NCI-H2196 (cell line): ENCODE results near the gene PPP1R9B.

ENCODE experiments used
- DNase-seq: peaks from one replicate; lab custom pipeline; 2025; ENCODE audit not compliant: unreplicated experiment; lab: John Stamatoyannopoulos, UW

Gene PPP1R9B

DNA sequence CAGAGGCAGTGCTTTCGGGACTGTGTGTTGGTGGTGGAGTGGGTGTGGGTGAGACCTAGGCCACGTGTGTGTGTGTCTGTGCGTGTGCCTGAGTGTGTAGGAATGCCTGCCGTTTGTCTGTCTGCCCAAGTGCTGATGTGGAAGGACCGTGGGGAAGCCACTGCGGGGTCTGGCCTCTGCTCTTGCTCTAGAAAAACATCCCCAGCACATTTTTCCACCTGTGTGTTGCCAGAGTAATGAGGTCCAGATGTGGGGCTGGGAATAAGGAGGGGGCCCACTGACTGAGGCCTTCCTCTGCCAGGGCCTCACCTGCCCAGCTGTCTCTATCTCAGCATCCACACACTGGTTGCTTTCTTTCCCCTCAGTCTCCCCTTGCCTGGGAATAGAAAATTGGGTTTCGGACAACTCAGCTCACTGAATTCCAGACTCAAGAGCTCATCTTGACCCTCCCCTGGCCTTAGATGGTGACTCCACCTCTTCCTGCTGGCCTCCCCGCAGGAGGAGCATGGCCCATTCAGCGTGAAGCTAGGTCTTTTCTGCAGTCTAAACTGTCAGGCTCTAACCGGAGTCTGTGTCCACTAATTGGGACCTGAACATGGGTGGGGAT, 23.0 kb upstream of the PPP1R9B start:
- no peak for DNase-seq

GRCh38 chr17:50172936-50173334, 22.5 kb upstream of the PPP1R9B start:
- DNase-seq, result no peak

DNA sequence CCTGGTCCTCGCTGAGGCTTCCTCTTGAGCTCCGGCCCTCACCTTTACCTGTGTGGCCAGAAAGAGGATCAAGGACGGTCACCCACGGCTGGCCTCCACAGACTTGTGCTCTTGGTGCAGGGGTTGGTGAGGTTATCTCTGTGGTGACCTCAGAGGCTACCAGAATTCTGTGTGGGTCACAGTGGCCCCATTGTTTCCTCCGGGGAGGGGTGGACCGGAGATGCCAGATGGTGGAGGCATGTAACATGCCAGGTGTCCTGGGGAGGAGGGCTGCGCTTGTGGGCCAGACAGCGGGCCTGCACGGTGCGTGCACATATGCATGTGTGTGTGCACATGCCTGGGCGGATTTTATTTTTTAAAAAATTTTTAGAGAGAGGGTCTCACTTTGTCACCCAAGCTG, 21.7 kb upstream of the PPP1R9B start:
- DNase-seq, result no peak

DNA sequence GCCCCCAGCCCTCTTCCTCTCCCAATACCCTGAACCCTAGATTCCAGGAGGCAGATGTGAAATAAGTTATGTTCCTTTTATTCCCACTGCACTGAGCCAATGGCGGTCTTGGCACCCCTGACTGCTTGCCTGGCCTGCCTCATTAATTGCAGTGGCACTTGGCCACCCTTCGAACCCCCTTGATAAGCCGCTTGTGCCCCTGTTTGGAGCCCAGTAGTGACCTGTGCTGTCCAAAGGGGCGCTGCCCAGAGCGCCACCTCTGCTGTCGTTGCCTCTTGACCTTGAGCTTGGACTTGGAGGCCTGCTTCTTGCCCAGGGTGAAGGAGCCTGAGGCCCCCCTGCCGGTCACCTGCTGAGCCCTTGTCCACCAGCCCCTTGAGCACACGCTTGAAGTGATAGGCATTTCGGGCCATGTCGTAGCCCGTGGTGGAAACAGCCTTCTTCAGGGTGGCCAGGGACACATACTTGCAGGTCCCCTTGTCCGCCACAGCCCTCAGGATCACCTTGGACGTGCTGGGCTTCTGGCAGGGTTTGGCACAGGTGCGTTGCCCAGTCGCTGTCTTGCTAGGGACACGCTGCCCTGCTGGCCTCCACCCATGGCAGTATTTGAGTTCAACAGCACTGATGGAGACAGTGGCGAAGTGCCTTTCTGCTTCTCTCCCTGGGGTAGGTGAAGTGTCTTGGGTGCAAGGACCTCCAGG, 21.0 kb upstream of the PPP1R9B start:
- DNase-seq, result no peak

GRCh38 chr17:50170662-50171370, 20.3 kb upstream of the PPP1R9B start:
- DNase-seq, result no peak

DNA sequence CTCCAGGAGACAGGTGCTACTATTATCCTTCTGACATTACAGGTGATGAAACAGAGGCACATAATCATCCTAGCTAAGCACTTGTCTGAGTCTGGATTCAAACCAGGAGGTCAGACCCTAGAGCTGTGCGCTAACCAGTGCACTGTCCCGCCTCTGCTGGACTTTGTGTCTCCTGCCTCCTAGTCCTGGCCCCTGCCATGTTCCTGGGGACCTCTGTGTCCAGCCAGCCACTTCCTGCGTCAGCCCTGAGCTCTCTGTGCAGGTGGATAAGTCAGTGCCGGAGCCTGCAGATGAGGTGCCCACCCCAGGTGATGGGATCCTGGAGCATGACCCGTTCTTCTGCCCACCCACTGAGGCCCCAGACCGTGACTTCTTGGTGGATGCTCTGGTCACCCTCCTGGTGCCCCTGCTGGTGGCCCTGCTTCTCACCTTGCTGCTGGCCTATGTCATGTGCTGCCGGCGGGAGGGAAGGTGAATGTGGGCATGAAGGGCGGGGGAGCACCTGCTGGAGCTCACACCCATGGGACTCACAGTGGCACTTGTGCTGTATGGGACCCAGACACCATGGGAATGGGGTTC, 19.5 kb upstream of the PPP1R9B start:
- DNase-seq, result no peak

DNA sequence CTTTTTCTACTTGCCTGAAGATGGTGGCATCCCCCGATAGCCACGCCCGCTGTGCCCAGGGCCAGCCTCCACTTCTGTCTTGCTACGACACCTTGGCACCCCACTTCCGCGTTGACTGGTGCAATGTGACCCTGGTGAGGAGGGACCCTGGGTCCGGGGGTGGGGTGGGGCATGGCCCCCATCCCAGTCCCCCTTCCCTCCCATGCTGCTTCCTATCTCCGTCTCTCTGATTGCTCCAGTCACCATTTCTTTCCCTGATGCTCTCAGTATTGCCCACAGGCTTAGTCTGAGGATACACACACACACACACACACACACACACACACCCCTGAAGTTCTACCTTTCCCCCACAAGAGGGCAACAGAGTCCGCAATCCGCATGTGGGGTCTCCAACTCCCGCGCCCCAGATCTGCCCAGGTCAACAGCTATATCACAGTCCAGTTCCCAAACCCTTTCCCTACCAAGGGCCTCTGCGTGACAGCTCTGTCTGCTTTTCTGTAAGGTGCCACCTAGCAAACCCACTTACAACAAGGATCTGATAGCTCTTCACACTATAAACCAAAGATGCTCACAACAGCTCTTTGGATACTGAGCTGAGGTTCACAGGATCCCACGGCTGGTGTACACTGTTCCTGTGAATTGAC, 18.8 kb upstream of the PPP1R9B start:
- peak; percentile 45 for DNase-seq

DNA sequence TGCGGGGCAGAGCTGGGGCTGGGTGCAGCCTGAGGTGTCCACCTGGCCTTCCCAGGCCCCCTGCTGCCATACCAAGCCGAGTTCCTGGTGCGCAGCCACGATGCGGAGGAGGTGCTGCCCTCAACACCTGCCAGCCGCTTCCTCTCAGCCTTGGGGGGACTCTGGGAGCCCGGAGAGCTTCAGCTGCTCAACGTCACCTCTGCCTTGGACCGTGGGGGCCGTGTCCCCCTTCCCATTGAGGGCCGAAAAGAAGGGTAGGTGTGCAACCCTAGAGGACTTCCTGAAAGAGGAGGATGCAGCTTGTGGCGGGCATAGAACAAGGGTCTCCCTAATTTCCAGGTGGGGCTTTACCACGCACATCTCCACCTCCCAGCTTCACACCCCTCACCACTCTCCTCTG, 17.8 kb upstream of the PPP1R9B start:
- DNase-seq, result no peak

- no peak for DNase-seq
These were observed 16.9 kb upstream of the PPP1R9B start for GRCh38 chr17:50167371-50167770.

GRCh38 chr17:50166518-50167181, 16.2 kb upstream of the PPP1R9B start:
- DNase-seq, result no peak

- no peak for DNase-seq
These were observed 15.5 kb upstream of the PPP1R9B start, which contains the start of gene SGCA for GRCh38 chr17:50165867-50166517. SGCA (plus strand) TSS chr17:50166005; CDS start chr17:50166041, 36 bp downstream.

DNA sequence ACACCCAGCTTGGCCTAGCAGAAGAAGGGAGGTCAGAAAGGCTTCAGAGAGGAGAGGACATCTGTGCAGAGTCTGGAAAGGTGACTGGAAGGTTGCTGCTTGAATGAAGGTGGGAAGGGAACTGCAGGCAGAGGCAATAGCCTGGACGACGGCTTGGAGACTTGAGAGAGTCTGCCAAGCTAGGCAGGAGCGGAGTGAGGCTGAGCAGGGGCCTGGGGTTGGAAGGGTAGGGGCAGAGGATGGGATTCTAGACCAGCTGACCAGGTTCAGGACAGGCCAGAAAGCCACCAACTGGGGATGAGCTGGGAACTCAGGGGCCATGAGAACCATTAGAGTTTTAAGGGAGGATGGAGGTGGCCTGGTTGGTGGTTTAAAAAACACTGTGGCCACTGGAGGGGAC, 15.0 kb upstream of the PPP1R9B start:
- no peak for DNase-seq

DNA sequence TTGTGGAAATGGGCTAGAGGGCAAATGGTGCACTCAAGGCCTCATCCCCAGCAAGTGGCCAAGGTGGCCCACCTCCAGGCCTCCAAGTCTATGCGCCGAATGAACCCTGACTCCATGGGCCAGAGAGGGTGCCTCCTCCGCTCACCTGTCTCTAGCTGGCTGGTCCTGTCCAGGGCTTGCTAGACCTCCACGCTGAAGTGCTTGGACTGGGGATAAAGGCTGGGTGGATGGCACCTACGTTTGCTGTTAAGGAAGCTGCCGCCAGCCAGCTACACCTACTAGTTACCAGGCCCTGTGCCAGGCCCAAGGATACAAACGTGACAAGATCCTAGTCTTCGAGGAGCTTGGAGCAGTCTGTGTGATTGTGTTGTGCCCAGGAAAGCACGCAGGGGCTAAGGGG, 14.6 kb upstream of the PPP1R9B start:
- no peak for DNase-seq

DNA sequence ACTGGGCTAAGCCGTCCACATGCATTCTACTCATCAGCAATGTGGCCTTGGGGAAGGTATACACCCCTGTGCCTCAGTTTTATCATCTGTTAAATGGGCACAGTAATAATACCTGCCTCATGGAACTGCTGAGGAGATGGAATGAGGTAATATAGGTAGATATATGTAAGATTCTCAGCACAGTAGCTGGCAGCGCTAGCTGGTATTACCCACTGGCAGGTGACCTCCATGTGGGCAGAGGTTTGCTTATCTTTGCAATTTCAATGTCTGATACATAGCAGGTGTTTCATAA, 14.2 kb upstream of the PPP1R9B start:
- no peak for DNase-seq

DNA sequence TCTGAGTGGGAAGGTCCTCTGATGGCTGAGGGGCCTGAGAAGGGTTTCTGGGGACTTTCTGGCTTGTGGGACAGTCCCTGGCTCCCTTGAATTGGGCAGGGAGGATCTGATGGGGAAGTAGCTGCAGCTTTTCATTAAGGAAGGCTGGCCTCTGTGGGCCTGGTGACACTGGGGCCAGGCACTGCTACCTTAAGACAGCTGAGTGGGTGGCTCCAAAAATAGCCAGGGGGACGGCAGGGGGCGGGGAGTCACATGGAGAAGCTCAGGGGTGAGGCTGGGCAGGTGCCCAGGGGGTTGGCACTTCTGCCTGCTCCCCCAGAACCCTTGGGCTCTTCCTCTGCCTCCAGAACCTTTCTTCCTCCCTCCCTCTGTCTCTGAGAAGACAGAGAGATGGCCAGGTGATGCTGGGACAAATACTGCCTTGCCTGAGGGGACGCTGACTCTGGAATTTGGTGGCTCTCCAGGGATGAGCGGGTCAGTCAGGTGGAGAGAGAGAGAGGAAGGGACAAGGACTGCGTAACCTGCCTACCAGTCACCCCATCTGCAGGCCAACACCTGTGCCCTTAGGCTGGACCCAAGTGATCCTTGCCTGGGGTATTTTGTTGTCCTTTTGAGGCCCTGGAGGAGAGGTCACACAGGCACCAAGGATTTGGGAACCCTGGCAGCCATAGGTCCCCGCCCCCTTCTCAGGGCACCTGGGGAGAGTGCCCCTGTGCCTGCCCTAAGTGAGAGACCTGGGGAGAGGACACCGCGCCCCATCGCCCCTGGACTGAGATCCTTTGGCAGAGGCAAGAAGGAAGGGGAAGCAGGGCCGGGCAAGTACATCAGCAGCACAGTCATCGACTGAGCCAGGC, 13.6 kb upstream of the PPP1R9B start:
- no peak for DNase-seq

- DNase-seq, result no peak
These were observed 12.2 kb upstream of the PPP1R9B start for GRCh38 chr17:50162466-50163254.

DNA sequence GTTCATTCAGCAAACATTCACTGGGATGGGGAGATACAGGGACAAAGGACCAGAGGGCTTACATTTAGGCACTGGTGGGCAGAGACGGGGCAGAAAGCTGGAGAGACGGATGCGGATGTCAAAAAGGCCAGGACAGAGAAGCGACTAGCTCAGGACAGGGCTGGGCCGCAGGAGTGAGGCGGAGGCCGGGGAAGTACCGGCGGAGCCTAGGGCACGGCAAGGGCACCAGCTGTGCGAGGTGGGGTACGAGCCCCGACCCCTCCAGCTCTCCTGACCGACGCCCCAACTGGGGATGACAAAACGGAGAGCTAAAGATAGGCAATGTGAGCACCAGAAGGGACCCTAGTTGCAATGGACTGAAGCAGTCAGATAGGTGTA, 11.4 kb upstream of the PPP1R9B start:
- no peak for DNase-seq

DNA sequence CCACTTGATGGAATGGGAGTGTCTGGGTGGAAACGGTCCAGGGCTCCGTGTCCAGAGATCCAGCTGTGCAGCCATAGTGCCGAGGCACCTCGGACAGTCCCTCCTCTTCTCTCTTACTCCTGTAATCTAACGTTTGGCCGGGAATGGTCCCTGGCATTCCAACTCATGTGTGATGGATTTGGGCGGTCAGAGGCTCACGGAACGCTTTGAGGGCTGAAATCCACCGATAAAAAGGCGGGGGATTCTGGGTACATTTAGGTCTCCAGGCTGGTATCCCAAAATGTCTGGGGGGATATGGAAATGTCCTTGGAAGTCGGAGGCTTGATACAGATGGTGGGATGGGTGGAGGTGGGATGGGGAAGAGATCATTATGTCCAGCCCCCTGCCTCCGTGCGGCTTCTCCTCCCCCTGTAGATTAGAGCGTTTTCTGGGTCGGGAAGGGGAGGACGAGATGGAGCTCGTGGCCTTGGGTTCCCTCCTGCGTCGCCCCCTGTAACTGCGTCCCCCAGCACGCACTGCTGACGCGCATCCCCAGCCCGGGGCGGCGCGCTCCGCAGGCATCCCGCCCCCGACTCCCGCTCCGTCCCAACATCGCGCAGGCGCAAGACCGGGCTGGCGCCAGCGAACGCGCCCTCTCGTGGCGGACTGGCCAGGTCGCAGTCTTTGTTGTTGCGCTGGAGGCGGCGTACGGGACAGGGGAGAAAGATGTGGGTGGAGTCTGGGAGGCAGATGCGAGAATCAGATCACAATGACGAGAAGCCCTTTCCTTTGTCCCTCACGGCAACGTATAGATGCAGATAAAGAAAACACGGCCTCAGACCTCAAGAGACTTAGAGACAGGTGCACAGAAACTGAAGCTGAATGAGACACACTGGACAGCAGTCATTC, 10.8 kb upstream of the PPP1R9B start:
- peak; percentile 95 for DNase-seq
